Keratinocyte (primary cell): ENCODE measurements around the gene KLHDC8B. TPM values are rescaled to one million over a fixed set of nuclear protein-coding genes. Genes with fewer than 3 reads are reported as not detected.

ENCODE experiments used
- DNase-seq: peaks from one replicate; pipeline ENCODE4 v3.0.0-alpha.2; 2011; ENCODE audit warnings: low read depth, missing footprints, low spot score
- FAIRE-seq: peaks from 2 replicates; lab custom pipeline; 2011; peaks lifted over from hg19 to GRCh38; lab: Jason Lieb, UNC
- H2AFZ ChIP-seq: 2 replicates; pipeline ENCODE4 v1.6.0; 2012; ENCODE audit warnings: low read length, control low read depth, inconsistent platforms; ENCODE audit not compliant: control insufficient read depth
- H3K27ac ChIP-seq: 2 replicates; pipeline ENCODE4 v1.5.1; 2011; ENCODE audit warnings: low read length; ENCODE audit not compliant: control insufficient read depth, insufficient read depth
- H3K27me3 ChIP-seq: 3 replicates; pipeline ENCODE4 v1.6.0; 2011; ENCODE audit warnings: low read length; ENCODE audit not compliant: control insufficient read depth, insufficient read depth; ENCODE audit errors: extremely low read depth
- H3K36me3 ChIP-seq, 2 experiments: 2 replicates in 1 of 2; 3 replicates in 1 of 2; pipeline ENCODE4 v1.5.1; 2011; ENCODE audit warnings: low read length in 2 of 2, mild to moderate bottlenecking in 1 of 2; ENCODE audit not compliant: control insufficient read depth in 2 of 2, insufficient read depth in 2 of 2; ENCODE audit errors: extremely low read depth in 1 of 2
- H3K4me1 ChIP-seq: 3 replicates; pipeline ENCODE4 v1.5.1; 2011; ENCODE audit warnings: low read length; ENCODE audit not compliant: control insufficient read depth, insufficient read depth; ENCODE audit errors: extremely low read depth
- H3K4me2 ChIP-seq: 3 replicates; pipeline ENCODE4 v1.6.0; 2011; ENCODE audit warnings: low read depth, low read length; ENCODE audit not compliant: control insufficient read depth, insufficient read depth; ENCODE audit errors: extremely low read depth
- H3K4me3 ChIP-seq, 3 experiments: fragments of 200-600 bp in 1 of 3; sonication (generic) in 1 of 3; 2 replicates in 2 of 3; 3 replicates in 1 of 3; pipeline ENCODE4 v1.5.1; 2011 to 2016; ENCODE audit warnings: low read length in 3 of 3, mild to moderate bottlenecking in 3 of 3, control low read depth in 2 of 3, inconsistent platforms in 1 of 3, low read depth in 1 of 3, mixed read lengths in 1 of 3, mixed run types in 1 of 3, moderate library complexity in 1 of 3; ENCODE audit not compliant: control insufficient read depth in 2 of 3, insufficient read depth in 2 of 3; ENCODE audit errors: extremely low read depth in 1 of 3
- H3K79me2 ChIP-seq: 2 replicates; pipeline ENCODE4 v1.6.0; 2012; ENCODE audit warnings: low read length; ENCODE audit not compliant: control insufficient read depth, insufficient read depth
- H3K9ac ChIP-seq: 3 replicates; pipeline ENCODE4 v1.6.0; 2011; ENCODE audit warnings: low read length; ENCODE audit not compliant: control insufficient read depth, insufficient read depth; ENCODE audit errors: extremely low read depth
- H3K9me1 ChIP-seq: 3 replicates; pipeline ENCODE4 v1.6.0; 2011; ENCODE audit warnings: low read length; ENCODE audit not compliant: control insufficient read depth, insufficient read depth; ENCODE audit errors: extremely low read depth
- H3K9me3 ChIP-seq: 2 replicates; pipeline ENCODE4 v1.5.1; 2012; ENCODE audit warnings: low read depth, low read length; ENCODE audit not compliant: control insufficient read depth
- H4K20me1 ChIP-seq: 3 replicates; pipeline ENCODE4 v1.6.0; 2011; ENCODE audit warnings: low read length; ENCODE audit not compliant: control insufficient read depth, insufficient read depth; ENCODE audit errors: extremely low read depth
- EZH2 ChIP-seq: IDR thresholded peaks from one replicate; pipeline ENCODE4 v1.6.1; 2012; ENCODE audit warnings: inconsistent platforms, mild to moderate bottlenecking, low read length, moderate library complexity
- dilution Hi-C: fragments of 300-500 bp; cut with MboI; formaldehyde crosslinking; loops from one replicate; pipeline ENCODE4 v1.7.0; 2020; ENCODE audit warnings: low sequenced_read_pairs; ENCODE audit not compliant: extremely low pct_ligation_motif_present
- polyA plus RNA-seq, 5 experiments: library from polyadenylated mRNA; depleted of rRNA in 3 of 5; stranded (reverse) in 3 of 5; stranded (forward) in 1 of 5; unstranded in 1 of 5; fragments of >200 nt; gene quantifications; 1 replicate in 1 of 5; 2 replicates in 3 of 5; 3 replicates in 1 of 5; pipeline versions ENCODE4 v1.2.1 to v1.2.3, GENCODE V29; 2011 to 2012; ENCODE audit warnings: missing spikeins in 2 of 5, low read depth in 1 of 5, low replicate concordance in 1 of 5
- TF ChIP-seq, protein P1 (sequence below), 3 experiments: IDR thresholded peaks in 1 of 3; conservative IDR thresholded peaks in 1 of 3; optimal IDR thresholded peaks in 1 of 3; 2 replicates in 2 of 3; 3 replicates in 1 of 3; pipeline versions ENCODE3 to v1.5.1; 2011; ENCODE audit warnings: low read length in 3 of 3, mild to moderate bottlenecking in 3 of 3, moderate library complexity in 2 of 3, control low read depth in 1 of 3, inconsistent platforms in 1 of 3; ENCODE audit not compliant: insufficient read depth in 2 of 3; ENCODE audit errors: extremely low read depth in 1 of 3

The KLHDC8B gene
- polyA plus RNA-seq, 1 donor (not counting 4 experiments of a cell fraction or from before 2014, with no cell fraction given): 19.5 TPM

DNA sequence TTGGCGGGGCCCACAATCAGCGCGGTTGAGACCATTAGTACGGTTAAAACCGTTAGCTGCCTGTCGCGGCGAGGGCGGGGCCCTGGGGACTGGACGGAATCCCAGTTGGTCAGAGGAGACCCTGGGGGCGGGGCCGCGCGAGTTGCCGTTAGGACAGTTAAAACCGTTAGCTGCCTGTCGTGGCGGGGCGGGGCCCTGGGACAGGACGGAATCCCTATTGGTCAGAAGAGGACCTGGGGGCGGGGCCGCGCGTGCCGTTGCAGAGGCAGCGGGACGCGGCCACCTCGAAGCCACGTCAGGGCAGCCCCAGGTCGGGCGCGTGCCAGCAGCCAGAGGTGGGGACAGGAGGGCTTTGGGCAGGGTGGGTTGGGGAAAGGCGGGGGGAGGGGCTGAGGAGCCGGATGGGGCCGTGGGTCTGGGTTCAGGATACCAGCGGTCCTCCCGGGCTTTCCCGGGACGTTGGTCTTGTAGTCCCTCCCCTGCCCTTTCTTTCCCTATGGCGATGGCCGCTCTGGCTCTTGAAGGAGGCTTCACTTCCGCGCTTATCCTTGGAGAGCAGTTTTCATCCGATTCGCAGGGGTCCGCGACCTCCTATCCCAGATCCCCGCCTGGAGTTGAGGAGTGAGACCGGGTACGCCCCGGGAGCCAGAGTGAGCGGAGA, 28.0 kb downstream of the KLHDC8B start:
- no peak for DNase-seq
- Histone ChIP-seq H3K36me3 (no peaks in the 10 kb centered on the region), H3K4me2 (no peak overlapping the region), H3K4me3 (no peak overlapping the region), H3K79me2 (no peaks in the 10 kb centered on the region), H3K27me3 (peaks cover 8% of the 10 kb centered on the region), H3K9me1 (no peaks in the 10 kb centered on the region), H2AFZ (no peak overlapping the region), H3K4me1 (no peaks in the 10 kb centered on the region), H3K27ac (no peak overlapping the region), H3K9me3 (no peaks in the 10 kb centered on the region), H4K20me1 (no peaks in the 10 kb centered on the region), H3K9ac (no peak overlapping the region)
- dilution Hi-C loops: no loop called here
- TF ChIP-seq, protein P1, sequence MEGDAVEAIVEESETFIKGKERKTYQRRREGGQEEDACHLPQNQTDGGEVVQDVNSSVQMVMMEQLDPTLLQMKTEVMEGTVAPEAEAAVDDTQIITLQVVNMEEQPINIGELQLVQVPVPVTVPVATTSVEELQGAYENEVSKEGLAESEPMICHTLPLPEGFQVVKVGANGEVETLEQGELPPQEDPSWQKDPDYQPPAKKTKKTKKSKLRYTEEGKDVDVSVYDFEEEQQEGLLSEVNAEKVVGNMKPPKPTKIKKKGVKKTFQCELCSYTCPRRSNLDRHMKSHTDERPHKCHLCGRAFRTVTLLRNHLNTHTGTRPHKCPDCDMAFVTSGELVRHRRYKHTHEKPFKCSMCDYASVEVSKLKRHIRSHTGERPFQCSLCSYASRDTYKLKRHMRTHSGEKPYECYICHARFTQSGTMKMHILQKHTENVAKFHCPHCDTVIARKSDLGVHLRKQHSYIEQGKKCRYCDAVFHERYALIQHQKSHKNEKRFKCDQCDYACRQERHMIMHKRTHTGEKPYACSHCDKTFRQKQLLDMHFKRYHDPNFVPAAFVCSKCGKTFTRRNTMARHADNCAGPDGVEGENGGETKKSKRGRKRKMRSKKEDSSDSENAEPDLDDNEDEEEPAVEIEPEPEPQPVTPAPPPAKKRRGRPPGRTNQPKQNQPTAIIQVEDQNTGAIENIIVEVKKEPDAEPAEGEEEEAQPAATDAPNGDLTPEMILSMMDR (optimal IDR thresholded peaks at IDR 0.05 in 1 of 3, IDR thresholded peaks at IDR 0.05 in 1 of 3, conservative IDR thresholded peaks at IDR 0.05 in 1 of 3; ENCODE audit: extremely low read depth in 1 of 3, insufficient read depth in 2 of 3, low read length in 3 of 3): no peak
- TF ChIP-seq EZH2: no peak
- FAIRE-seq: no peak

DNA sequence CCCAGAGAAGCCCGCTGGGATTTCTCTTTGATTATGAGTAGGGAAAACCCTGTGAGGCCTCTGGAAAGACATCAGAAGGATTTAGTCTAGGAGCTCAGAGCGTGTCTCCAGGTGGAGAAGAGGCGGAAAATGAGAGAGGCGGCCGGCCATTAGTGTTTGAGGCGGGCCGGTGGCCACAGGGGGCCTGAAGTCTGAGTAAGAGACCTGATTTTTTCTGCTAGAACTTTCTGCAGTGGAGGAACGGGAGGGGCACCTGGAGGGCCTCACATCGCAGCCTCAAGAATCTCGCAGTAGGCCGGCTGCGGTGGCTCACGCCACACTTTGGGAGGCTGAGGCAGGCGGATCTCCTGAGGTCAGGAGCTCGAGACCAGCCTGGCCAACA, 28.5 kb downstream of the KLHDC8B start:
- H3K4me2 ChIP-seq: no peak overlapping the region
- H3K9ac ChIP-seq: no peak overlapping the region
- H3K27me3 ChIP-seq: peaks cover 8% of the 10 kb centered on the region
- FAIRE-seq: no peak
- no peak for DNase-seq
- H3K4me1 ChIP-seq: no peaks in the 10 kb centered on the region
- no peaks in the 10 kb centered on the region for H3K79me2 ChIP-seq
- H2AFZ ChIP-seq: no peak overlapping the region
- no peaks in the 10 kb centered on the region for H3K36me3 ChIP-seq
- TF ChIP-seq, protein P1 (optimal IDR thresholded peaks at IDR 0.05 in 1 of 3, IDR thresholded peaks at IDR 0.05 in 1 of 3, conservative IDR thresholded peaks at IDR 0.05 in 1 of 3; ENCODE audit: extremely low read depth in 1 of 3, insufficient read depth in 2 of 3, low read length in 3 of 3): no peak
- TF ChIP-seq EZH2: no peak
- no peaks in the 10 kb centered on the region for H3K9me3 ChIP-seq
- H3K27ac ChIP-seq: no peak overlapping the region
- H4K20me1 ChIP-seq: no peaks in the 10 kb centered on the region
- no peaks in the 10 kb centered on the region for H3K9me1 ChIP-seq
- no peak overlapping the region for H3K4me3 ChIP-seq
- dilution Hi-C loops: no loop called here
